Heart left ventricle (tissue), 16 donors: ENCODE data around the gene LMBR1. TPM values are rescaled to one million over a fixed set of nuclear protein-coding genes. Genes with fewer than 3 reads are reported as not detected.

Source experiments
- ATAC-seq, 4 donors: fragments of 200-7000 bp; cut with Tn5 transposase; one replicate each; pipeline ENCODE4 v1.9.1; 2020 to 2022; ENCODE audit warnings: moderate library complexity in 4 of 4, mild to moderate bottlenecking in 3 of 4, moderate number of reproducible peaks in 1 of 4
- DNase-seq, 5 donors: peaks; one replicate each; pipeline ENCODE4 v3.0.0-alpha.2; 2020
- H3K27ac ChIP-seq, 12 donors: fragments of 200-600 bp; sonication (generic) in 4 of 12; one replicate each; pipeline versions ENCODE4 v1.5.0 to v1.8.0; 2016 to 2022; ENCODE audit warnings: mild to moderate bottlenecking in 2 of 12
- H3K27me3 ChIP-seq, 9 donors: fragments of 200-600 bp; sonication (generic) in 2 of 9; one replicate each; pipeline versions ENCODE4 v1.5.1 to v1.8.0; 2016 to 2022; ENCODE audit warnings: mild to moderate bottlenecking in 3 of 9
- H3K36me3 ChIP-seq, 9 donors: fragments of 200-600 bp; sonication (generic) in 2 of 9; one replicate each; pipeline versions ENCODE4 v1.5.0 to v1.8.0; 2018 to 2022; ENCODE audit warnings: mild to moderate bottlenecking in 2 of 9
- H3K4me1 ChIP-seq, 12 donors: fragments of 200-600 bp; sonication (generic) in 4 of 12; one replicate each; pipeline versions ENCODE4 v1.5.0 to v1.8.0; 2016 to 2022; ENCODE audit warnings: mild to moderate bottlenecking in 3 of 12
- H3K4me3 ChIP-seq, 12 donors: fragments of 200-600 bp; sonication (generic) in 4 of 12; one replicate each; pipeline versions ENCODE4 v1.5.0 to v1.8.0; 2017 to 2022; ENCODE audit warnings: mild to moderate bottlenecking in 9 of 12, moderate library complexity in 4 of 12
- H3K9me3 ChIP-seq, 12 donors: fragments of 200-600 bp; sonication (generic) in 4 of 12; one replicate each; pipeline versions ENCODE4 v1.5.0 to v1.8.0; 2016 to 2022; ENCODE audit warnings: mild to moderate bottlenecking in 1 of 12
- CTCF ChIP-seq, 12 donors: fragments of 200-600 bp; sonication (generic) in 4 of 12; IDR thresholded peaks; one replicate each; pipeline versions ENCODE4 v1.5.0 to v1.8.0; 2018 to 2022; ENCODE audit warnings: antibody characterized with exemption in 12 of 12, mild to moderate bottlenecking in 5 of 12
- POLR2A ChIP-seq, 2 donors: fragments of 450-650 bp; IDR thresholded peaks; one replicate each; pipeline ENCODE4 v1.6.1; 2017; ENCODE audit warnings: antibody characterized with exemption in 2 of 2, mild to moderate bottlenecking in 2 of 2, moderate library complexity in 2 of 2
- WGBS, 4 donors: extraction: QIAGEN DNeasy Blood & Tissue Kit in 2 of 4; methylation state at CpG; one replicate each; pipeline versions ENCODE4 v1.1.5 to v1.1.7; 2013 to 2018; 5-methylcytosine and 5-hydroxymethylcytosine counted together
- intact Hi-C, 10 donors: fragments of 100-400 bp; cut with DNase I; formaldehyde crosslinking; loops; one replicate each; pipeline versions ENCODE4 v1.11.1 to v1.14.2; 2022
- polyA plus RNA-seq, 2 donors: library from polyadenylated mRNA; stranded (reverse); fragments of 200-250 nt; gene quantifications; one replicate each; pipeline ENCODE4 v1.2.3, GENCODE V29; 2013
- total RNA-seq, 9 donors: library from RNA; depleted of rRNA in 2 of 9; stranded (reverse); fragments of >200 nt in 2 of 9; fragmentation: NEBNext Ultra II Directional in 3 of 9; extraction: Animal tissue kit (Norgen Biotek cat#: 25700) in 3 of 9; gene quantifications; one replicate each; pipeline versions ENCODE4 v1.1.0 to v1.2.4, GENCODE V29; 2016 to 2023
- donor health status: ischemic (EF 13 %, LVEDD 7.1; RV severe dilation, severe dysfunction).
- donor health status: healthy with polysubstance abuse.
- donor health status: DM: no; HTN: yes; CAD: no.
- donor health status: DM: no; HTN: no; CAD: no.
- donor health status: ischemic (EF 25% LVEDD 6.9; RV normal size, moderate dysfunction).
- donor health status: ischemic (EF 25% LVEDD 5.7; RV mildly dilated, moderate dysfunction).
- donor health status: healthy.
- donor health status: DM: yes; HTN: yes; CAD: no.
- donor health status: ischemic (EF 35%, LVEDD 5.7; RV mildly dilated, moderate dysfunction).
- donor health status: nonischemic (EF 11% LVEDD 7.7; RV severe dilation, severe dysfunction).
- donor health status: DM: yes; HTN: yes; CAD: no.
- donor health status: PGD.
- donor health status: ischemic (EF 29% LVEDD 5.4; RV normal size, mild dysfunction).
- donor health status: nonischemic (EF 23%, LVEDD 6.1; RV moderate dilation, normal function).

The LMBR1 gene
- total and polyA plus RNA-seq, 11 donors, result 5.8 to 51.9 (median 37.1) TPM

- no peak overlapping the region for H3K4me3 ChIP-seq
- H3K9me3 ChIP-seq, result no peaks in the 10 kb centered on the region
- H3K27me3 ChIP-seq, result no peaks in the 10 kb centered on the region
- H3K4me1 ChIP-seq, result no peaks in the 10 kb centered on the region
- WGBS, 4 donors, result 74 to 83% (median 79%) methylated on average over 4 of the region's 4 CpGs
- no peak for ATAC-seq
- DNase-seq, result no peak
- intact Hi-C loops, result loop anchor here in 1 of 10 donors (10.0 kb wide), 1 partner anchor 200 kb away; no protein-coding TSS in a partner anchor
- peaks cover 0 to 12% (median 0%) of the 10 kb centered on the region in 9 donors for H3K36me3 ChIP-seq
- H3K27ac ChIP-seq, result no peak overlapping the region
- TF ChIP-seq POLR2A (IDR thresholded peaks at IDR 0.05) (no peak), CTCF (IDR thresholded peaks at IDR 0.05) (no peak)
Measured at GRCh38 chr7:156665101-156665500, 227.9 kb downstream of the LMBR1 start.

GRCh38 chr7:156662277-156662676, 230.7 kb downstream of the LMBR1 start:
- no peak for TF ChIP-seq POLR2A (IDR thresholded peaks at IDR 0.05)
- TF ChIP-seq CTCF (IDR thresholded peaks at IDR 0.05), result no peak
- ATAC-seq (no peak), DNase-seq (no peak)
- Histone ChIP-seq H3K4me1 (no peaks in the 10 kb centered on the region), H3K9me3 (no peaks in the 10 kb centered on the region), H3K4me3 (no peak overlapping the region), H3K27me3 (peaks cover 0 to 14% (median 0%) of the 10 kb centered on the region in 9 donors), H3K27ac (no peak overlapping the region), H3K36me3 (no peaks in the 10 kb centered on the region)
- intact Hi-C loops, result loop anchor here in 1 of 10 donors (10.0 kb wide), 1 partner anchor 197 kb away; no protein-coding TSS in a partner anchor
- WGBS, 4 donors, result 86 to 92% (median 88%) methylated on average over 4 of the region's 4 CpGs

GRCh38 chr7:156661637-156662036, 231.3 kb downstream of the LMBR1 start:
- no peak overlapping the region for H3K27ac ChIP-seq
- no peaks in the 10 kb centered on the region for H3K36me3 ChIP-seq
- H3K4me1 ChIP-seq, result no peaks in the 10 kb centered on the region
- DNase-seq (no peak), ATAC-seq (no peak)
- TF ChIP-seq CTCF (IDR thresholded peaks at IDR 0.05), result no peak
- TF ChIP-seq POLR2A (IDR thresholded peaks at IDR 0.05), result no peak
- WGBS, 4 donors, result 85 to 87% (median 86%) methylated on average over 5 of the region's 5 CpGs
- intact Hi-C loops, result loop anchor here in 1 of 10 donors (10.0 kb wide), 1 partner anchor 197 kb away; no protein-coding TSS in a partner anchor
- H3K9me3 ChIP-seq, result no peaks in the 10 kb centered on the region
- no peak overlapping the region for H3K4me3 ChIP-seq
- peaks cover 0 to 21% (median 0%) of the 10 kb centered on the region in 9 donors for H3K27me3 ChIP-seq

- Histone ChIP-seq H3K4me1 (no peaks in the 10 kb centered on the region), H3K27me3 (peaks cover 0 to 36% (median 3%) of the 10 kb centered on the region in 9 donors), H3K4me3 (no peak overlapping the region), H3K9me3 (no peaks in the 10 kb centered on the region), H3K36me3 (no peaks in the 10 kb centered on the region), H3K27ac (no peak overlapping the region)
- no peak for ATAC-seq
- TF ChIP-seq POLR2A (IDR thresholded peaks at IDR 0.05), result no peak
- no peak for TF ChIP-seq CTCF (IDR thresholded peaks at IDR 0.05)
- WGBS, 4 donors, result 65 to 72% (median 69%) methylated on average over 11 of the region's 11 CpGs
- no peak for DNase-seq
- intact Hi-C loops, result loop anchor here in 1 of 10 donors (10.0 kb wide), 1 partner anchor 195 kb away; no protein-coding TSS in a partner anchor
Measured at GRCh38 chr7:156659961-156660360, 233.0 kb downstream of the LMBR1 start.
